Osteoblast (primary cell): ENCODE measurements around the gene COL27A1. TPM values are rescaled to one million over a fixed set of nuclear protein-coding genes. Genes with fewer than 3 reads are reported as not detected.

ENCODE experiments used
- DNase-seq: peaks from one replicate; pipeline ENCODE4 v3.0.0; 2011; ENCODE audit warnings: low spot score, mixed read lengths; ENCODE audit not compliant: insufficient read length; ENCODE audit errors: missing footprints
- H2AFZ ChIP-seq: 2 replicates; pipeline ENCODE4 v1.6.0; 2011; ENCODE audit warnings: mild to moderate bottlenecking, low read length
- H3K27ac ChIP-seq: 2 replicates; pipeline ENCODE4 v1.5.1; 2011; ENCODE audit warnings: mild to moderate bottlenecking, low read depth, low read length, moderate library complexity
- H3K27me3 ChIP-seq: 2 replicates; pipeline ENCODE4 v1.6.0; 2012; ENCODE audit warnings: mild to moderate bottlenecking, control low read depth, inconsistent platforms, low read length, moderate library complexity; ENCODE audit not compliant: insufficient read depth
- H3K36me3 ChIP-seq: 2 replicates; pipeline ENCODE4 v1.5.1; 2011; ENCODE audit warnings: mild to moderate bottlenecking, low read length, control low read depth, moderate library complexity; ENCODE audit not compliant: insufficient read depth
- H3K4me1 ChIP-seq: 2 replicates; pipeline ENCODE4 v1.5.1; 2011; ENCODE audit warnings: mild to moderate bottlenecking, low read length, control low read depth, moderate library complexity; ENCODE audit not compliant: insufficient read depth
- H3K4me2 ChIP-seq: 2 replicates; pipeline ENCODE4 v1.6.0; 2011; ENCODE audit warnings: mild to moderate bottlenecking, low read length; ENCODE audit not compliant: insufficient read depth
- H3K4me3 ChIP-seq: fragments of 200-600 bp; sonication (generic); 3 replicates; pipeline ENCODE4 v1.5.1; 2012; ENCODE audit warnings: mild to moderate bottlenecking, low read length, inconsistent platforms; ENCODE audit not compliant: insufficient read depth
- H3K79me2 ChIP-seq: 2 replicates; pipeline ENCODE4 v1.6.0; 2012; ENCODE audit warnings: mild to moderate bottlenecking, low read length, control low read depth, inconsistent platforms; ENCODE audit not compliant: insufficient read depth
- H3K9me3 ChIP-seq: 2 replicates; pipeline ENCODE4 v1.5.1; 2011; ENCODE audit warnings: low read depth, low read length, control low read depth
- H4K20me1 ChIP-seq: 2 replicates; pipeline ENCODE4 v1.6.0; 2012; ENCODE audit warnings: mild to moderate bottlenecking, low read length, control low read depth; ENCODE audit not compliant: insufficient read depth
- CTCF ChIP-seq: IDR thresholded peaks from 2 replicates; pipeline ENCODE4 v1.5.1; 2011; ENCODE audit warnings: mild to moderate bottlenecking, low read depth, low read length, moderate library complexity; ENCODE audit errors: extremely low read depth
- total RNA-seq: library from RNA; depleted of rRNA; stranded (reverse); fragments of >200 nt; gene quantifications from 2 replicates; pipeline ENCODE4 v1.2.3, GENCODE V29; 2012

The COL27A1 gene
- total RNA-seq, 1 donor, result 10.1 TPM

- Histone ChIP-seq H3K4me1 (peaks cover 22% of the 10 kb centered on the region), H3K27me3 (no peaks in the 10 kb centered on the region), H2AFZ (no peak overlapping the region), H3K79me2 (no peaks in the 10 kb centered on the region), H3K27ac (peak overlapping the region; percentile 33), H3K9me3 (no peaks in the 10 kb centered on the region), H3K4me2 (peak overlapping the region; percentile 66), H3K36me3 (peaks cover 5% of the 10 kb centered on the region), H3K4me3 (peak overlapping the region; percentile 29), H4K20me1 (peaks cover 10% of the 10 kb centered on the region)
- peak; percentile 91 for DNase-seq
- peak; percentile 51 for TF ChIP-seq CTCF
These were observed 83.8 kb downstream of the COL27A1 start for GRCh38 chr9:114238891-114239875.

- H3K27ac ChIP-seq, result no peak overlapping the region
These were observed 84.9 kb downstream of the COL27A1 start for GRCh38 chr9:114240216-114240615.

GRCh38 chr9:114240647-114241558 lies 85.6 kb downstream of the COL27A1 start:
- H3K4me2 ChIP-seq, result no peak overlapping the region
- H3K27me3 ChIP-seq, result no peaks in the 10 kb centered on the region
- H3K36me3 ChIP-seq, result peaks cover 5% of the 10 kb centered on the region
- H3K9me3 ChIP-seq, result no peaks in the 10 kb centered on the region
- TF ChIP-seq CTCF, result no peak
- H3K27ac ChIP-seq, result no peak overlapping the region
- no peaks in the 10 kb centered on the region for H3K79me2 ChIP-seq
- no peak overlapping the region for H3K4me3 ChIP-seq
- DNase-seq, result no peak
- peaks cover 22% of the 10 kb centered on the region for H3K4me1 ChIP-seq
- H2AFZ ChIP-seq, result no peak overlapping the region
- peaks cover 10% of the 10 kb centered on the region for H4K20me1 ChIP-seq

More at GRCh38 chr9:114240216-114240615, 84.9 kb downstream of the COL27A1 start:
- no peak overlapping the region for H2AFZ ChIP-seq
- no peak overlapping the region for H3K4me2 ChIP-seq
- H3K79me2 ChIP-seq, result no peaks in the 10 kb centered on the region
- H4K20me1 ChIP-seq, result peaks cover 10% of the 10 kb centered on the region
- peaks cover 5% of the 10 kb centered on the region for H3K36me3 ChIP-seq
- H3K27me3 ChIP-seq, result no peaks in the 10 kb centered on the region
- H3K4me3 ChIP-seq, result no peak overlapping the region
- DNase-seq, result no peak
- H3K9me3 ChIP-seq, result no peaks in the 10 kb centered on the region
- H3K4me1 ChIP-seq, result peaks cover 22% of the 10 kb centered on the region
- no peak for TF ChIP-seq CTCF

- H3K9me3 ChIP-seq, result no peaks in the 10 kb centered on the region
- H3K4me1 ChIP-seq, result peaks cover 16% of the 10 kb centered on the region
- H3K27ac ChIP-seq, result no peak overlapping the region
- peaks cover 5% of the 10 kb centered on the region for H3K36me3 ChIP-seq
- no peaks in the 10 kb centered on the region for H3K79me2 ChIP-seq
- peaks cover 8% of the 10 kb centered on the region for H4K20me1 ChIP-seq
- no peak for TF ChIP-seq CTCF
- H3K4me3 ChIP-seq, result no peak overlapping the region
- H3K27me3 ChIP-seq, result no peaks in the 10 kb centered on the region
- H2AFZ ChIP-seq, result no peak overlapping the region
- H3K4me2 ChIP-seq, result no peak overlapping the region
- DNase-seq, result no peak
These were observed 87.5 kb downstream of the COL27A1 start for GRCh38 chr9:114242837-114243236.
